GM10266 (cell line): ENCODE data around the gene KRTAP12-4.

Source experiments
- DNase-seq: peaks from one replicate; pipeline ENCODE4 v3.0.0; 2012; ENCODE audit errors: extremely low spot score
- TF ChIP-seq, protein P1 (sequence below): IDR thresholded peaks from 2 replicates; pipeline ENCODE4 v1.5.1; 2012; ENCODE audit warnings: mild to moderate bottlenecking, low read depth; ENCODE audit not compliant: control insufficient read depth, insufficient read depth; ENCODE audit errors: missing control alignments

The KRTAP12-4 gene

DNA sequence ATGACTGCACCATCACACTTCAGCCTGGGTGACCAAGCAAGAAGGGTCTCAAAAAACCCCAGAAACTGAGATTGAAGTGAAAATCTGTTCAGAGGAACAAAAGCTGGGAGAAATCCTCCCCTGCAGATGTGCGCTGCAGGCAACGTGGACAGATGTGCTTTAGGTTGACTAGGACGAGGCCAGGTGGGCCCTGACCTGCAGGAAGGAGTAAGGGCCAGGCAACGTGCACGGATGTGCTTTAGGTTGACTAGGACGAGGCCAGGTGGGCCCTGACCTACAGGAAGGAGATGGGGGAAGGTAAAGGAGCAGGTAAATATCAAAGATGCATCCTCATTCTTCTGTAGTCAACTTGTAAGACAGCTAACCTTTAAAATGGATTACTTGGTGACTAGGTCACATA, 30.0 kb upstream of the KRTAP12-4 start:
- TF ChIP-seq, protein P1, sequence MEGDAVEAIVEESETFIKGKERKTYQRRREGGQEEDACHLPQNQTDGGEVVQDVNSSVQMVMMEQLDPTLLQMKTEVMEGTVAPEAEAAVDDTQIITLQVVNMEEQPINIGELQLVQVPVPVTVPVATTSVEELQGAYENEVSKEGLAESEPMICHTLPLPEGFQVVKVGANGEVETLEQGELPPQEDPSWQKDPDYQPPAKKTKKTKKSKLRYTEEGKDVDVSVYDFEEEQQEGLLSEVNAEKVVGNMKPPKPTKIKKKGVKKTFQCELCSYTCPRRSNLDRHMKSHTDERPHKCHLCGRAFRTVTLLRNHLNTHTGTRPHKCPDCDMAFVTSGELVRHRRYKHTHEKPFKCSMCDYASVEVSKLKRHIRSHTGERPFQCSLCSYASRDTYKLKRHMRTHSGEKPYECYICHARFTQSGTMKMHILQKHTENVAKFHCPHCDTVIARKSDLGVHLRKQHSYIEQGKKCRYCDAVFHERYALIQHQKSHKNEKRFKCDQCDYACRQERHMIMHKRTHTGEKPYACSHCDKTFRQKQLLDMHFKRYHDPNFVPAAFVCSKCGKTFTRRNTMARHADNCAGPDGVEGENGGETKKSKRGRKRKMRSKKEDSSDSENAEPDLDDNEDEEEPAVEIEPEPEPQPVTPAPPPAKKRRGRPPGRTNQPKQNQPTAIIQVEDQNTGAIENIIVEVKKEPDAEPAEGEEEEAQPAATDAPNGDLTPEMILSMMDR, result no peak
- no peak for DNase-seq

DNA sequence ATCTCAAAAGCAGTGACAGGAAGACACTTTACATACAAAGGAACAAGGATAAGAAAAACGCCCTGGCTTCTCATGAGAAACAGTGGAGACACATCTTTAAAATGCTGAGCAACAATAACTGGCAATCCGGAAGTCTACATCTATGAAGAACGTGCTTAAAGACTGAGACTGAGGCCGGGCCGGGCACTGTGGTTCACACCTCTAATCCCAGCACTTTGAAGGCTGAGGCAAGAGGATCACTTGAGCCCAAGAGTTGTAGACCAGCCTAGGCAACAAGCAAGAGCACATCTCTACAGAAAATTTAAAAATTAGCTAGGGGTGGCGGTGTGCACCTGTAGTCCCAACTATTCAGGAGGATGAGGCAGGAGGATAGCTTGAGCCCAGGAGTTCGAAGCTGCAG, 29.6 kb upstream of the KRTAP12-4 start:
- TF ChIP-seq, protein P1, result no peak
- DNase-seq, result no peak

DNA sequence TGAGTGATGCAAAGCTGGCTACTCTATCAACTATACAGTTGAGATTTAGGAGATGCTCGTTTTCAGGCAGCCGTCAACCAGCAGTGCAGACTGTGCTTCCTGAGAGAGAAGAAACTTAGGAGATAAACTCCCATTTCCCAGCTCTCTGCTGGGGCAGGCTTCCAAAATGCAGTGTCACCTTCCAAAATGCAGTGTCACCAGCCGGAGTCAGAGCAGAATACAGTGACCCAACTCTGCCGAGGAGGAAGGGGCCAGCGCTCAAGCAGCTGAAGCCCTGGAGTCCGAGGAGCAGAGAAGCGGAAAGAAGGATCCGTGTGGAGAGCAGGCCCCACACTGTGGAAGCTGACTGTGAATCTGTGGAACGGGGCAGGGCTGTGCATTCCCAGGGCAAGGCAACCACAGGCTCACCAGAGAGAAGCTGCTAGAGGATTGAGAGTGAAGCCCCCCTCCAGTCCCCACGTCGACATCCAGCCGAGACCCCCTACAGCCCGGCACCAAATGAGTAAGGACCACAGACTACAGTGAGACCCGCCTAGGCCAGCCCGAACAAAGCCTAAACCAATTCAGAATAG, 28.2 kb upstream of the KRTAP12-4 start:
- no peak for DNase-seq
- TF ChIP-seq, protein P1, result no peak

DNA sequence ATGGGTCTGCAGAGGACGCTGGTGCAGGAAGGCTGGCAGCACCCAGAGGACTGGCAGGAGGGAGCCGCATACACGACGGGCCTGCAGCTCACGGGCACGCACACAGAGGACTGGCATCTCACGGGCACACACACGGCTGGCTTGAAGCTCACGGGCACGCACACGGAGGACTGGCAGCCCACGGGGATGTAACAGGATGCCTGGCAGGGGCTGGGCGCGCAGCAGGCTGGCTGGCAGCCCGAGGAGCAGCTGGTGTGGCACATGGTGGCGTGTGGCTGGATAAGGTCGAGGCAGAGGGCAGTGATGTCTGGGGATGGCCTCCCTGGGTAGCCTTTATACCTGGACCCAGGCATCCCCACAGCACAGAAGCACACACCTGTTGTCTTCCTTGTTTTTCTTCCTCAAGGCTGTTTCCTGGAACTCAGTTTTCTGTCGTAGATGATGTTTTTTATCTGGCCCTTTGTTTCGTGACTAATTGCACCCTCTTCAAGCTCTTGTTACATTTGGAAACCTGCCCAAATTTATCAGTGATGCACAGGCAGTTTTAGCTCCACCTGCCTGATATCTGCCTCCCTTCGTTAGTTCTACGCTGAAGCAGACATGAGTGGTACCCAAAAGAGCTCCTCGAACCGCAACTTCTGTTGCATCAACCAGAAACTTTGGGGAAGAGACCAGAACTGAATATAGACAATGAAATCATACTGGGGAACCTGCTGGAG, 27.6 kb upstream of the KRTAP12-4 start, which contains the start of gene KRTAP12-1:
Gene KRTAP12-1, minus strand, starts transcription at position 303 of the 719 bp plus-strand sequence. Its CDS starts 40 bp downstream, at position 263.
- no peak for DNase-seq
- TF ChIP-seq, protein P1, result no peak

DNA sequence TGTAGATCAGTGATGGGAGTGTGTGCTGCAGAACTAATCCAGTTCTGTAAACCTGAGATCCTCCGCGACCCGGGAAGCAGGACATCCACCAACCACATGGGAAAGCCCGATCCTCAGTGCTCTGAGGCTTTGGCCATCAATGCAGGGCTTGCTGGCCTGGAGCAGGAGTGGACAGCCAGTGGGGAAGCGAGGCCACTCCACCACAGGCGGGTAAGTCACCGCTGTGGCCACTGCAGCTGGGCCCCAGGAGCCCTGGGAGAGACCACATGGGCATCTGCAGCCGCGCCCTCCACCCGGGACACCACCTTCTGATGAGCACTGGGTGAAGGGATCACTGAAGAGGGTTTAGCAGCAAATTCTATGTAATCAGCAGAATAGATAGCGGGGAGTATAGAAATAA, 26.7 kb upstream of the KRTAP12-4 start:
- no peak for DNase-seq
- TF ChIP-seq, protein P1, result no peak

DNA sequence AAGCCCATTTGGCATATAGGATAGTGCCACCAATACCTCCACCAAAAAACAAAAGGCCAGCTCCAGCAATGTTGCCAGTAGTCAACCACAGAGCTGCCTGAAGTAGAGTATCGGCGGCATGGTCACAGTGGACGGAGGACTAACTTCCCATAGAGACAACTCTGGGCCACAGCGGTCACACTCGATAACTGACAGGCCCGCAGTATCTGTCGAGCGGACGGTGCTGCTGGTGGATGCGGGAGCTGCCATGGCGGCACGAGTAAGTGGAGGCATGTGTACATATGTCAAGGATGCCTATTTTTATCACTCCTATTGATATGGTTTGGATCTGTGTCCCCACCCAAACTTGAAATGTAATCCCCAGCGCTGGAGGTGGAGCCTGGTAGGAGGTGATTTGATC, 23.4 kb upstream of the KRTAP12-4 start:
- DNase-seq, result no peak
- TF ChIP-seq, protein P1, result no peak

DNA sequence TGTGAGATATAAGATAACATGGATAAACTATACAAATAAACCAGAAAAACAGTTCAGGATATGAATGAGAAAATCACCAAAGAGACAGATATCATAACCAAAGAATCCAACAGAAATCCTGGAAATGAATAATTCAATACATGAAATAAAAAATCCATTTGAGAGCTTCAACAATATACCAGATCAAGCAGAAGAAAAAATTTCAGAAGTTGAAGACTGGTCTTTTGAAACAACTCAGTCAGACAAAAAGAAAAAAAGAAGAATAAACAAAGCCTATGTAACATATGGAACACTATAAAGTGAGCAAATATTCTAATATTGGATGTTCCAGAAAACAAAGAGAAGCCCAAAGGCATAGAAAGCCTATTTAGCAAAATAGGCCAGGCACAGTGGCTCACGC, 17.5 kb upstream of the KRTAP12-4 start:
- TF ChIP-seq, protein P1, result no peak
- no peak for DNase-seq
